Measurements from ENCODE around the gene RALGPS2.

RALGPS2 gene

DNA sequence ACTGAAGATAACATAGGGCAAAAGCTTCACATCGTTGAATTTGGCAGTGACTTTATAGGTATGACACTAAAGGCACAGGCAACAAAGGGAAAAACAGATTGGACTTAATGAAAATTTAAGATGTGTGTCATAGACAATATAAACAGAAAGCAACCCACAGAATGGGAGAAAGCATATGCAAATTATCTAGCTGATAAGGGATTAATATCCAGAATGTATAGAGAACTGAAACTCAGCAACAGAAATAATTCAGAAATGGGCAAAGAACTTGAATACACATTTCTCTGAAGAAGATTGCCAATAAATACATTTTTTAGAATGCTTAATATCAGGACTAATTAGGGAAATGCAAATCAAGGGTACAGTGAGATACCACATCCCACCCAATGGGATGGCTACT lies 201.0 kb downstream of the RALGPS2 start:
- no peak for DNase-seq

- DNase-seq = no peak
Measured at GRCh38 chr1:178927003-178927402, 202.0 kb downstream of the RALGPS2 start.

- DNase-seq = no peak
Measured at GRCh38 chr1:178928041-178928440, 203.0 kb downstream of the RALGPS2 start.

- DNase-seq = no peak
Measured at GRCh38 chr1:178928976-178929375, 203.9 kb downstream of the RALGPS2 start.

GRCh38 chr1:178931858-178932551 lies 207.0 kb downstream of the RALGPS2 start:
- no peak for DNase-seq

GRCh38 chr1:178932552-178932906 lies 207.5 kb downstream of the RALGPS2 start:
- DNase-seq = no peak

DNA sequence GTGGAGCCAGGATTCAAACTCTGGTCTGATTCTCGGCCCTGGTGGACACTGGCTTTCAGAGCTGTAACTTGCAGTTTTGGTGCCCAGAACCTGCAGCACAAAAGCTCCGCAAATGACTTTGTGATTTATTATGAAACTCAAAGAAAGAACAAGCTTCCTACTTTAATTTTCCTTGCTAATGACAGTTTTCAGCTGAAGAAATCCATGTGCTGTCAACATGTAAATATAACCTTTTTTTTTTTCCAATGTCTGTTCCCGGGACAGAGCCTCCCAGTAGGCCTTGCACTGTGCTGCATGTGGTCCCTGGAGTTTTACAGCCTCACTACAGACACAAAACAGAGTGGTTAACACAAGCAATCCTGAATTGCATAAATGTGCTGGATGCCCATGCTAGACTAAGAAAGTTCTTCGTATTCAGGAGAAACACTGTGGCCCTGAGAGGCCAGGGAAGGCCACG lies 208.1 kb downstream of the RALGPS2 start:
- DNase-seq = no peak

- no peak for DNase-seq
Measured at GRCh38 chr1:178933709-178934490, 208.9 kb downstream of the RALGPS2 start.

DNA sequence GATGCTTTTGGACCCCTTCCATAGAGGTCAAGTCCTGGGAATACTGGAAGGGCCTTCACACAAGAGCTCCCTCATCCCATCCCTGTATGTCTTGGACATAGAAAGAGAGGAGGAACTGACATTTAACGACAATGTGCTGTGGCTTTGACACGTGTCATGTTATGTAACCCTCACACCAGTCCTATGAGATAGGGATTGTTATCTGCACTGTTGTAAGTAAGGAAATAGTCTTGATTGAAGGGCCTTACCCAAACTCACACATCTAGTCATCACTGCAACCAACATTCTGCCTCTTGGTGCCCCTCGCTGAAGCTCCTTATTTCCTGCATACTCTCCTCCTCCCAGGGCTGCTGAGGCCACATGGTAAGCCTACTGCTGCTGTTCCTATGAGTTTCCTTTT lies 209.5 kb downstream of the RALGPS2 start:
- DNase-seq = no peak

GRCh38 chr1:178935610-178936009 lies 210.6 kb downstream of the RALGPS2 start:
- no peak for DNase-seq

DNA sequence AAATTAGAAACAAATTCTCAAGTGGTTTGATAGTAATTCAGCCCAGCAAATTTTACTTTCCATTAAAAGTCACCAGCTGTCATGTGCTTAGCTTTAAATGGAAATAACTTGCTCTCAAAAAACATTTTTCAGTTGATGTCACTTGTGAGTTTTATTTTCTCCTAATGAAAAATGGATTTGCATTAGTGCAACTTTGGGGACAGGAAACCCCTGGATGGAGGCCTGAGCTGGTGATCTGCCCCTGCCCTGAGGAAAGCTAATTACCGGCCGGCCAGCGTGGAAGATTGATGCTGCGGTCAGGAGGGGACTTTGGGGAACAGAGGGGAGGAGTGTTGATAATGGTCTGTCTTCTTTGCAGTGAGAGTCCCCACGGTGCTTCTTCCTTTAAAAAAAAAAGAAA lies 212.7 kb downstream of the RALGPS2 start:
- no peak for DNase-seq

DNA sequence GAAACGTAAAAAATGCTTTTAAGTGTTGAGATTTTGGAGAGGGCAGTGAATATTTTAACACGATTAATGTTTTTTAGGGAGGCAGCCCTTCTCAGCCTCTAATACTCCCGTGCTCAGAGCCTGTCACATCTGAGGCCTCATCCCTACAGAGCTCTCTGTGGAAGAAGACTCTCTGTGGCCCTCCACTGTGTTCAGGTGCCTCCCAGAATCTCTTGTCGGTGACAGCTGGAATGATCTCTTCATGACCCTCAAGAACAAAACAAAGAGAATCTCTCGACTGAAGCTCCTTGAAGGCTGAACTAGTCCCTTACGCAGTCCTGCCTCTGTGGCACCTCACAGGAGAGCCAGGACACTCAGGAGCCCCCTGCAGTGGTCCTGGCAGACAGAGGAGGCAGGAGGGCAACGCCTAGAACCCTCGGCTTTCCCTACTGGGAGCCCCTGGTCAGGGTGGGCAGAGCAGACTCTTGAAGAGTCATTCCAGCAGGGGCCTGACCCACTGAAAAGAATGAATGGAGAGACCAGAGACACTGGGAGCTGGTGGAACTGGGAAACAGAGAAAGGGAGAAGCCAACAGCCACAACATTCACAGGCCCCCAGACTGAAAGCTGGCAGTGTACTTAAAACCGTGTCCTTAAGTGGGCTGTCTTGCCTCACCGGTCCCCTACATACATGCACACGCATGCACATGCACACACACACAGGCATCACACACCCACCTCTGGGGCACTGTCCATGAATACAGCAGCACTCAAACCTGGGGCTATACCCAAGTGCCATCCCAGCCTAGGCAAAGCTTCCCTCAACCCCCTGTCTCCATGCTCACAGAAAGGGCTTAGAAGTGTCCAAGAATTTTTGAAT lies 213.3 kb downstream of the RALGPS2 start:
- no peak for DNase-seq

GRCh38 chr1:178938959-178939317 lies 213.9 kb downstream of the RALGPS2 start:
- DNase-seq = no peak

- DNase-seq = no peak
Measured at GRCh38 chr1:178939338-178940067, 214.5 kb downstream of the RALGPS2 start.

- DNase-seq = no peak
Measured at GRCh38 chr1:178940068-178940765, 215.2 kb downstream of the RALGPS2 start.

- DNase-seq = no peak
Measured at GRCh38 chr1:178941261-178941689, 216.2 kb downstream of the RALGPS2 start.

DNA sequence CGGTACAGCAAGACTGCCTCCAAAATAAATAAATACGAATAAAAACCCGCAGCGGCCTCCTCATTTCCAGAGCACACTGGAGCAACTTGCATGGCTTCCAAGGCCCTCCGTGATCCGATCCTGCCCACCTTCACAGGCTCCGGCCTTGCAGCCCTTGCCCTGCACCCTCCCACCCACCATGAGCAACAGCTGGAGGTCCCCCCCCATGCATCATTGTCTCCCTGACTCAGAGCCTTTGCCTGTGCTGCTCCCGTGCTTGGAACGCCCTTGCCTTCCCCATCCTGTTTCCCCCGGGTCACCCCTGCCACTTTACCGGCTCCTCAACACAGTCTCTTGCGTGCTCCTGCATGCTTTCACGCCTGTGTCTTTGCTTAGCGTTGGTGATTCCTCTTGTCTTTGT lies 216.8 kb downstream of the RALGPS2 start:
- no peak for DNase-seq

DNA sequence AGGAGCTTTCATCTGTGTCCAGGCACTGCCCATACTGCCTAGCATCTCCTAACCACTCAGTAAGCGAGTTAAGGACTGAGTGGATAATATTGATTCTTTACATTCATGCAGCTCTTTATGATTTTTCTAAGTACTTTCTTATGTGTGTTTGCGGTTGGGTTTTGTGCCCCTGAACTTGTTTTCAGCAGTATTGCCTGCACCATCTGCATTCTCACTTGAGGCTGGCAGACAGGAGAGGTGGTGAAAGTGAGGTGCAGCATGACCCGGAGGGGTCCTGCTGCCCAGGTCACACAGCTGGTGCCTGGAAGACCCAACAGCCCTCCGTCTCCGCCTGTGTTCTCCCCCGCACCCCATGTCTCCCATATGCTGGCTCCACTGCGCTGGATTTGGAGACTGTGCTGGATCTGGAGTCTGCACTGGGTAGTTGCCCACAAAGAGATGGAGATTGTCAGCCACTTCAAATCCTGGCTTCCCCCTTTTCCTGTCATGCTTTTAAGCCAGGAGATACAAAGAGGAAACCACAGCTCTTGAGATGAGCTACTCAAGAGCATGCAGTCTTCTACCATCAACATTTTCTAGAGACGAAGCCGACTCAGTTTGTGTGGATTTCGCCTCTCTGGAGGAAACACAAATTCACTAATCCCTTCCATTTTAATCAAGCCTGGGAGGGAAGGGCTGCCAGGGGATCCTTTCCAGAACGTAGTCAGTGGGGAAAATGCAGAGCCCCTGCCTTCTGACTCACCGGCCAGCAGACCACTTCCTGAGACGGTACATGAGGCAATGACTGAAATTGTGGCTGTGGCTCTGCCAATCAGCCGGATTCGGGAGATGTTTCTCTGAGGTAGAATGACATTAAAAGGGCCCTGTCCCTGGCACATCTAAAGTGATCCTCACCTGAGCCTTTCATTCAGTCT lies 217.5 kb downstream of the RALGPS2 start:
- DNase-seq = no peak

DNA sequence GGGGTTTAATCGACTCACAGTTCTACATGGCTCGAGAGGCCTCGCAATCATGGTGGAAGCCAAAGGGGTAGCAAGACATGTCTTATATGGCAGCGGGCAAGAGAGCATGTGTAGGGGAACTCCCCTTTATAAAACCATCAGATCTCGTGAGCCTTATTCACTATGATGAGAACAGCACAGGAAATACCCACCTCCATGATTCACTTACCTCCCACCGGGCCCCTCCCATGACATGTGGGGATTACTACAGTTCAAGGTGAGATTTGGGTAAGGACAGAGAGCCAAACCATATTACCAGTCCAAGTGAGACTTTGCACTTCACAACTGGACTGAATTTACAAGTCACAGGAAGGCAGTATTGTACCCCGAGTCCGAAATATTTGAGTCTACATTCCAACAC lies 219.7 kb downstream of the RALGPS2 start:
- DNase-seq = no peak

DNA sequence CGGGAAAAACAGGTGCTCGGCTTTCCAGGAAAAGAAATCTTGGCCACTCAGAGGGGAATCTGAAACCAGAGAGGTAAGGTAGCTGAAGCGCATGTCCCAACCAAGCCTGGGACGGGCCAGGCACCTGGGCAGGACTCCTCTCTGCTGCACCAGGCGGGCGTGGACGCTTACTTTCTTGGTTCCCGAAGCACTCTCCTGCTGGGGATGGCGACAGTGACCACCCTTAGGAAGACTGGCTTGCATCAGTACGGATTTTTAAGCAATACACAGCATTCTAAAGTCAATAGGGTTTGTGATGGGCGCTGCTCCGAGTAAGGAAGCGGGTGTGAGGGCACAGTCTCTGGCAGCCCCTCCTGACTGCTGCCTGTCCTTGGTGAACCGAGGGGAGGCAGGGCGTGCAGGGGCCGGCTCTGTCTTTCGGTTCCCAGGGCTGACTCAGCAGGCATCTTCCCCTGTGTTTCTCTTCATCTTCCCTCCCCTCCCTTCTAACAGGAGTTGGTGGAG lies 220.8 kb downstream of the RALGPS2 start:
- no peak for DNase-seq

DNA sequence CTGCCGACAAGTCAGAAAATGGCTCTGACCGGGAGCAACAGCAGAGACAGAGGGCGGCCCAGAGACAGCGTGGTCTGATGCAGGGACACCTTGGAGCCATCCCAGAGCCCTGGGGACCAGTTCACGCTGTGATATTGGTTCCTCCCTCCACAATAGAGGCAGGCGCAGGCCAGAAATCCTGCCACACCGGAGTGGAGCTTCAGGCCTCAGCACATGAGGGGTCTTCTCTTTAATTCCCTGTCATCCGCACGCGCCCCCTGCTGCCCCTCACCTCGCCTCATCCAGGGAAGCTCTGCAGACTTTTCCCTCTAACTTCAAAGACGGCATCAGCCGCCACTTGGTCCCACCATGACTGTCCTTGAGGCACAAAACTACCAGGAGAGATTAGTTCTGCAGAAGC lies 221.4 kb downstream of the RALGPS2 start:
- DNase-seq = no peak

Measured in activated T-cell treated with anti-CD3 and anti-CD28 coated beads, Interleukin-2, amount 50 U/mL, for 1 hour (primary cell).